OCI-LY7 (cell line): Measurements from ENCODE around the gene TNP2.

Source experiments
- EZH2phosphoT487 ChIP-seq: fragments of 200-600 bp; sonication (generic); IDR thresholded peaks from 2 replicates; pipeline ENCODE4 v1.6.1; 2018; ENCODE audit warnings: low read depth, borderline replicate concordance, mild to moderate bottlenecking, mixed run types, antibody characterized with exemption, low read length, moderate library complexity, mixed read lengths
- TF ChIP-seq, protein P1 (sequence below): fragments of 200-600 bp; sonication (generic); conservative IDR thresholded peaks from 2 replicates; pipeline ENCODE4 v1.5.1; 2014; ENCODE audit warnings: mild to moderate bottlenecking, antibody characterized with exemption, low read length, moderate library complexity, mixed read lengths

GRCh38 chr16:11313493-11314308 lies 44.6 kb upstream of the TNP2 start:
- TF ChIP-seq, protein P1, sequence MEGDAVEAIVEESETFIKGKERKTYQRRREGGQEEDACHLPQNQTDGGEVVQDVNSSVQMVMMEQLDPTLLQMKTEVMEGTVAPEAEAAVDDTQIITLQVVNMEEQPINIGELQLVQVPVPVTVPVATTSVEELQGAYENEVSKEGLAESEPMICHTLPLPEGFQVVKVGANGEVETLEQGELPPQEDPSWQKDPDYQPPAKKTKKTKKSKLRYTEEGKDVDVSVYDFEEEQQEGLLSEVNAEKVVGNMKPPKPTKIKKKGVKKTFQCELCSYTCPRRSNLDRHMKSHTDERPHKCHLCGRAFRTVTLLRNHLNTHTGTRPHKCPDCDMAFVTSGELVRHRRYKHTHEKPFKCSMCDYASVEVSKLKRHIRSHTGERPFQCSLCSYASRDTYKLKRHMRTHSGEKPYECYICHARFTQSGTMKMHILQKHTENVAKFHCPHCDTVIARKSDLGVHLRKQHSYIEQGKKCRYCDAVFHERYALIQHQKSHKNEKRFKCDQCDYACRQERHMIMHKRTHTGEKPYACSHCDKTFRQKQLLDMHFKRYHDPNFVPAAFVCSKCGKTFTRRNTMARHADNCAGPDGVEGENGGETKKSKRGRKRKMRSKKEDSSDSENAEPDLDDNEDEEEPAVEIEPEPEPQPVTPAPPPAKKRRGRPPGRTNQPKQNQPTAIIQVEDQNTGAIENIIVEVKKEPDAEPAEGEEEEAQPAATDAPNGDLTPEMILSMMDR: no peak
- TF ChIP-seq EZH2phosphoT487: no peak
